ENCODE data around the gene TUSC2.

TUSC2 gene

DNA sequence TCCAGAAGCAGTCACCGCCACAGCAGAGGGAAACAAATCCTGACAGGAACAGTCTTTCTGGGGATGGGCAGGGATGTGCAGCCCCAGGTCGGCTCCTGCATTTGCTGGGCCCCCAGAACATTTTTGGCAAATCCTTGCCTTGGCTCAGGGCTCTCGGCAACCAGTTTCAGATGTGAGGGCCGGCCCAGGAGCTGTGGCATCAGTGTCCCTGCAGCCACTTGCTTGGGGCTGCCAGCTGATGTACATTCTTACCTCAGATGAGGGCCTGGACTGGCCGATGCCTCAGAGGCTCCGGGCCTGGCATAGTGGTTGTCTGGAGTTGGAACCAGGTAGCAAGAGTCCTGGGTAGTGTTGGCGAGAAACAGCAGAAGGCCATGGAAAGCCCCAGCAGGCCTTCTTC lies 26.8 kb upstream of the TUSC2 start:
- in situ Hi-C loops (cut with MboI; ENCODE audit: low sequenced_read_pairs), result no loop called here

DNA sequence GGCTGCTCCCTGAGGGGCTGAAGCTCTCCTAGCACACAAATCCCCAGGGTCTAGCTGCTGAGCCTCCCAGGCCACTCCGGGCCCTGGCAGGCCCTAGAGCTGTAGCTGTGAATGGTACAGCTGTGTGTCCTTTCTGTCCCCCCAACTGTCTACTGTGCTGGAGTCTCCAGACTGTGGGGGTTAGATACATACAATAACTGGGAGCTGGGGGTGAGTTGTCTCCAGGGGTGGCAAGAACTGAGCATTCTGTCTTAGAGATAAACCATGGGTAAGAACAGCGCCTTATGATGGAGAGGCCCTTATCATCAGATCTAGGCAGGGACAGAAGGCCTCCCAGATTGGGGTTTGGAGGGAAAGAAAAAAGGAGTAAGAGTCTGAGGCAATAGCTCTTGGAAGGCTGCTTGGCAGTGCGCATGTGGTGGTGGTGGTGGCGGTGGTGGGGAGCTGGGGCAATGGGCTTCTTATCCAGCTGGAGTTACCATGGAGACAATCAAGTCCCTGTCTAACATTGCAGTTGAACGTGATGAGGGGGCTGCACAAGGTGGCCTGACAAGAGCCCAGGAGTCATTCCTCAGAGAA lies 26.3 kb upstream of the TUSC2 start:
- in situ Hi-C loops (cut with MboI; ENCODE audit: low sequenced_read_pairs), result no loop called here

DNA sequence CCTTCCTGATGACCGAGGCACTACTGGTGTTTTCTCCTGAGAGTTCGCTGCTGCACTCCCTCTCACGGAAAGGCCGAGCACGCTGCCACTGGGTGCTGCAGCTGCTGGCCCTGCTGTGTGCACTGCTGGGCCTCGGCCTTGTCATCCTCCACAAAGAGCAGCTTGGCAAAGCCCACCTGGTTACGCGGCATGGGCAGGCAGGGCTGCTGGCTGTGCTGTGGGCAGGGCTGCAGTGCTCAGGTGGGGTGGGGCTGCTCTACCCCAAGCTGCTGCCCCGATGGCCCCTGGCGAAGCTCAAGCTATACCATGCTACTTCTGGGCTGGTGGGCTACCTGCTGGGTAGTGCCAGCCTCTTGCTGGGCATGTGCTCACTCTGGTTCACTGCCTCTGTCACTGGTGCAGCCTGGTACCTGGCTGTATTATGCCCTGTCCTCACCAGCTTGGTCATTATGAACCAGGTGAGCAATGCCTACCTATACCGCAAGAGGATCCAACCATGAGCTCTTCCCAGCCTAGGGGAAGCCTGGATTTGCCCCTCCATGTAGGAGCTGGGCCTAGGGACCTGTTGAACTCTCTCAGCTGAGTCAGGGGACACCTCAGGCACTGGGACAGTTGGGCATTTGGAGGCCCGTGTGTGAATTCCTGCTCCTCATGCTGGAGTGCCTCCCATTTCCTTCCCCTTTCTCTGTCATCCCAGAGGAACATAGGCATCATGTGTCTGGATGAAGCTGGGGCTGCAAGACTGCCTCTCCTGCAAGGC lies 25.4 kb upstream of the TUSC2 start:
- in situ Hi-C loops (cut with MboI; ENCODE audit: low sequenced_read_pairs), result no loop called here

DNA sequence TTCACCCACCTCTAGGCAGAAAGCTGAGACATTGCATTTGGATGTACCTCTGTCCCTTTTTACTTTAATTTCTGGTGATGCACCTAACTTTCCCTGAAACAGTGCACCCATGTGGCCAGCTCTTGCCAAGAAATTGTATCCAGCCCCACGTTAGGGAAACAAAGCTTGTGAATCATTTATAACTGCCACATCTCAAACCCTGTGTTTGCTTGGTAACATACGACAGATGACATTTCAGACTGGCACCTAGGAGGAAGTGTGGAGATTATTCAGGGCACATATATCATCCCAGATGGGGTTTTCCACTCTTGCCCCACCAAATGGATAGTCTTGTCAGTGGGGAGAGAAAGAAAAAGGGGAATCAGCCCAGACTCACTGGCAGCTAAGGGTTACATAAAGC lies 24.8 kb upstream of the TUSC2 start:
- in situ Hi-C loops (cut with MboI; ENCODE audit: low sequenced_read_pairs), result no loop called here

DNA sequence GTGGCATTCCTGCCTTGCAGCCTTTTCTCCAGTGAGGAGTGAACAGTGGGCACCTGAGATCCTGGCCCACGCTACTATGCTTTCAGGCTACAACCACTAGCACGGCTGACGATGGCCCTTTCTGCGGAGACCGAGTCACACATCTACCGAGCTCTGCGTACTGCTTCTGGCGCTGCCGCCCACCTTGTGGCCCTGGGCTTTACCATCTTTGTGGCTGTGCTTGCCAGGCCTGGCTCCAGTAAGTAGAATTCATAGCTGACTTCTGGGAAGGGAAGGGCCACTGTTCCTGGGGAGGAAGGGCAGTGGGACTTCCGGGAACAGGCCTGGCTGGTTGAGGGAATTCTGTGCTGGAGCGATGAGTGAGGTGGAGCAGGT lies 23.3 kb upstream of the TUSC2 start:
- in situ Hi-C loops (cut with MboI; ENCODE audit: low sequenced_read_pairs), result no loop called here

DNA sequence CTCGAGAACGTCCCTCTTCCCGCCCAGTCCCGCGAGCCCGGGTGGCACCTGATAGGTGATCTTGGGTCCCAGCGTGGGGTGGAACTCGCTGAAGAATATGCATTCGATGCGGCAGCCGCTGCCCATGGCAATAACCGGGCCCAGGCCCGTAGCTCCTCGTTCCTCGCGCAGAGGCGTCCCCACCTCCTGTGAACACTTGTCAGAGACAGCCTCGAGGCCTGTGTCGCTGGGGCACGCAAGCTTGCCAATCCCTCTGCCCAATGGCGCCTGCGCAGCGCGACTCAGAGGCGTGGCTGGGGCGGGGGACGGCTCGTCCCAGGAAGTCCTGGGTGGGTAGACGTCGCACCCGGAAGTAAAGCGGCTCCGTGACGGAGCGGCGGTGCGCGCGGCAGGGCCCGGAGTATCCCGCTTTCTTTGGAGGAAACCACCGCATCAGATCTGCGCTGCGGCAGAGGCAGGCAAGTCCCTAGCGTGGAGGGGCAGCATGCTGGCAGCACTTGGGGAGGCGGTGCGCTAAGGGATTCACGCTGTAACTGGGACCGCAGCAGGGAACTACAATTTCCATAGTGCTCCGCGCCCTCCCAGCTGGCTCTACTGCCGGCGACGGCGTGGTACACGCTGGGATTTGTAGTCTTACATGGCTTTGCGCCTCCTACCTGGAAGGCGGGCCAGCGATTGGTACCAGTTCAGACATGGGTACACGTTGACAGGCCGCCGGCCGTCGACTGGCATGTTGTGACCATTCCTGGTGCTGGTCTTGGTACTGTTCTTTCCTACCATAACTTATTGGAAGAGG lies 22.7 kb upstream of the TUSC2 start, which contains the start of the genes CYB561D2 and NPRL2:
CYB561D2 (plus strand) TSS at position 336 of the 796 bp plus-strand sequence. CDS start 572 bp downstream, outside the sequence.
NPRL2 (minus strand) TSS at position 249 of the 796 bp plus-strand sequence; CDS start at position 126, 123 bp downstream.
- in situ Hi-C loops (cut with MboI; ENCODE audit: low sequenced_read_pairs), result no loop called here

DNA sequence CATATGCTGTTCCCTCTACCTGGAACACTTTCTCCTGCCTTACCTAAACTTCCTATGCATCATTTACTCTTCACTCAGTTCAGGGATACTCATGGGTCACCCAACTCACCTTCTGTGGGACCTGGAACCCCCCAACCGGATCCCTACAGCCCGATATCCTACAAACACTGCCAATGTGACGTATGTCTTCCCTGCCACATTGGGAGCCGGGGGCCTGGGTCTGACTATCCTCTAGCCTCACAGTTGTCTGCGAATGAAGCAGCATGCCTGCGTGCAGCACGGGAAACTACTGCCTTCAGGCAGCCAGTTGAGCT lies 22.1 kb upstream of the TUSC2 start:
- in situ Hi-C loops (cut with MboI; ENCODE audit: low sequenced_read_pairs), result no loop called here

DNA sequence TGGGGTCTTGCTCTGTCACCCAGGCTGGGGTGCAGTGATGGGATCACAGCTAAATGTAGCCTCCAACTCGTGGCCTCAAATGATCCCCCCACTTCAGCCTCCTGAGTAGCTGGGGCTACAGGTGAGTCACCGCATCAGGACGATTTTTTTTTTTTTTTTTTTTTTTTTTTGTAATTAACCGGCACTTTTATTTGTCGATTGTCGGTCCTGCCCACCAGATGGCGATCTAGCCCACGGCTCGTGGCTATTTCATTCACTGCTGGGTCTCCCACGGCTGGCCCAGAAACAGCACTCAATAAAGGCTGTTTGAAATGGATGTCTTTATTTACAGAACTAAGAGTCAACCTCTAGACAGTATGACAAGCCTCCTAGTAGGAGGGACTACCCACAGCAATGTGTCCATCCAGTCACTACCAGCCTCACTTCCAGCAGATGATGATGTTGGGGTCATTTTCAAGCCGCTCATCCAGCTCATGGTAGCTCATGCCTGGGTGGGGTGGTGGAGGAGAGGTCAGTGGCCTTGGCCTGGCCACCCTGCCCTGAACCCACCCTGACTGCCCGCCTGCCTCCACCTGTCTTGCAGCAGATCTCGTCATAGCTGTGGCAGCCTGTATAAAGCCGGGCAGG lies 19.3 kb upstream of the TUSC2 start:
- in situ Hi-C loops (cut with MboI; ENCODE audit: low sequenced_read_pairs), result no loop called here

DNA sequence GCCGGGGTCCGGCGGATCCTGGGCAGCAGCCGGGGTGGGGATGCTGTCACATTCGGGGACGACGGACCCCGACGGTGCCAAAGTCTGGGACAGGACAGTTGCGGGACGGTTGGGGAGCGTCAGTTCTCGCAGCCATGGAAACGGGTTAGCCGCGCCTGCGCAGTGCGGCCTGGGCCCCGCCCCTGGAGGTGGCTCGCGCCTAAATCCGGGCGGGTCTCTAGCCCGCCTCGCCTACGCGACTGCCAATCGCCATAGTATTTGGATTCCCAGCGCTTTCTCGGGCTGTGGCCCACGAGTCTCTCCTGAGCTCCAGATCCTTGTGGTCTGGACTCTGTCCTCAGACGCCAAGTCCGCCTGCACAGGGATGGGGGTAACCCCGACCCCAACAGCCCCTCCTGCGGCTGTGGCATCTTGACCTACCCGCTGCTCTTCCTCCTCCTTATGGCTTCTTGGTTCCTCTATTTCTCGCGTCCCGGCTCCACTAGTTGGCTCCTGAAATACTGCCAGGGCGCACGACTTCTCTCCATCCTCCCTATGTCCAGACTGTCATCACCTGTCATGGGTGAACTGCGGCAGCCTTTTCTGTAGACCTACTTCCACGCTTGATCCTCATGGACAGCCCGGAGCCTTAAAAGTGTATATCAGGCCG lies 17.7 kb upstream of the TUSC2 start, which contains the start of gene ZMYND10:
ZMYND10 (minus strand) TSS at position 147 of the 649 bp plus-strand sequence. CDS start 153 bp downstream, outside the sequence.
- in situ Hi-C loops (cut with MboI; ENCODE audit: low sequenced_read_pairs), result no loop called here

DNA sequence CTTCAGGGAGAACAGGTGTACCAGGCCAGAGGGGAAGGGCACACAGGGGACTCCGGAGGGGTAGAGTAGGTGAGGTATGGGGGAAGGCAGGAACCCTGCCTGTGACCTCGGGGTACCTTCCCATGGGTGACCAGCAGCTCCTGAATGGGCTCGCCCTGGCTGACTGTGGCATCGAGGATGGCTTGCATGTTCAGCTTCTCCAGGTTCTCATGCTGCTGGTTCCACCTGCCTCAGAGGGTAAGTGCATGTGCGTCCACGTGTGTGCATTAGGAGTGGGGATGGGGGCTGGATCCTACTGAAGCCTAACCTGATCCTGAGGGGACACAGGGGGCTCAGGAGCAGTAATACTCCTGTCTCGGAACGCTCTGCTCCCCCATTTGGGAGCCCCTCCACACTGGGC lies 17.0 kb upstream of the TUSC2 start:
- in situ Hi-C loops (cut with MboI; ENCODE audit: low sequenced_read_pairs), result no loop called here

DNA sequence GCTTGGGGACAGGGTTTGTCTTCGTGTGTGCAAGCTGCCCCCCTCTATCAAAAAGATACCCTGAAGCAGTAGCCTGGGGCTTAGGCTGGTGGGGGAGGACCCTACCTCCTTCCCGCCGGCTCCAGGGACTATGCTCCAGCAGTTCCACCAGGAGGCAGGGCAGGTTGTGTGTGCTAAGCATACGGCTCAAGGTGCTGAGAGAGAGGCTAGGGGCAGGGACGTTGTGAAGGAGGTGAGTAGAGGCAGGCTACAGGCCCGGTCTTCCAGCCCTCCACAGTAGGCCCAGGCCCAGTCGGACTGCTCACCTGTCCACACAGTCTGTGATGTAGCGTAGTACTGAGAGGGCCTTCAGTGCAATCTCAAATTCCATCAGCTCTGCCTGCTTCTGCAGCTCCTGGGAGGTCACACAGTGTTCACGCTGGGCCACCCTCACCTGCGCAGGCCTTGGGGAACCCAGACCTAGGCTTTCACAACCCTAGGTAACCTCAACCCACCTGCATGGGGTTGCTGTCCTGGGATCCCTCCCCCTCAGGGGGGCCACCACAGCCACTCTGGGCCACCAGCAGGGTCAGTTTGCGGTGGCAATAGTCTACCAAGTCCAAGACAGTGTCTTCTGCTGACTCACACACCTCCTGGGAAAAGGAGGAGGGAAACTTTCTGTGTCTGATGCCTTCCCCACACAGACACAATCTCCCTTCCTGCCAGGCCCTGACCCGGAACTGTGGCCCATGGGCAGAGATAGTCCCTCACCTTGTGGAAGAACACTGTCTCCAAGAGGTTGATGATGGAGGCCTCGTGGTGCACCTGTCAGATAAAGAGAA lies 15.0 kb upstream of the TUSC2 start:
- in situ Hi-C loops (cut with MboI; ENCODE audit: low sequenced_read_pairs), result no loop called here

DNA sequence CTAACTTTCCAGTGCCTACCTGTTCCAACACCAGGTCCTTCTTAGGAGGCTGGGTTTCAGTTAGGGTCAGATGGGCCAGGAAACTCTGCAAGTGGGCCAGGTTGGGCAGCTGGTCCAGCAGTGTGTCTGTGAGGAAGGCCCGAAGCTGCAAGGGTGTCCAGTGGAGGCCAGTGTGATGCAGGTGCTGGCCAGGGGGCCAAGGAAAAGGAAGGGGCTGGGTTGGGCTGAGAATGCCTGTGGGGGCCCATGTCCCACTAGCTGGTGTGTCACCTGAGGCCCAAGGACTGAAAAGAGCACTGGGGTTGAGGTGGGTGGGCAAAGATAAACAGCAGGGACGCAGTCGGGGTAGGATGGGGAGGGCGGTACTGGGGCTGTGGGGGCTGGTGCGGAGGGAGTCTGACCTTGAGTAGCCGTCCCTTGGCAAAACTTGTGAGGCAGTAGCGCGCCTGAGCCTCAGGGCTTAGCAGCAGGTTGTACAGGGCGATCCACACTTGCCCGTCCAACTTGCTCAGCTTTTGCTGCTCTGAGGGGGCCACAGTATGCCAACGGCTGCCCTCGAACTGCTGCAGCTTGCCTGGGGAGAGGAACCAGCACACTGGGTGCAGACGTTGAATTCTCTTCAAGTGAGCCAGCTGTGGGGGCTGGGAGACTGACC lies 14.1 kb upstream of the TUSC2 start:
- in situ Hi-C loops (cut with MboI; ENCODE audit: low sequenced_read_pairs), result no loop called here

DNA sequence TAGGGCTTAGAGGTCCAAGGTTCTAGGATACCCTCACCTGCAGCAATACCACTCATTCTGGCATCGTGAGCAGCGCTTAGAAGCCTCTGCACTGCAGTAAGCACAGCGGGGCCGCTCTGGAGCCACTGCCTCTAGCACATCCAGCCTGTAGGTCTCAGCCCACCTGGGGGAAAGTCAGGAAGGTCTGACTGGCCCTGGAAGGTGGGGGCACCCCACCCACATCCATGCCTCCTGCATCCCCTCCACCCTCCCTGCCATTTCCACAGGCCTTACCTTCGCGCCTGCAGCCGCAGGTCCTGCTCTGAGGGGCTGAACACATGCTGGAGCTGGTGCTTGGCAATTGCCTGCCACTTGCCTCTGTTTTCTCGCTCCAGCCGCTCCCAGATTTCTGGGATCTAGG lies 13.5 kb upstream of the TUSC2 start:
- in situ Hi-C loops (cut with MboI; ENCODE audit: low sequenced_read_pairs), result no loop called here

DNA sequence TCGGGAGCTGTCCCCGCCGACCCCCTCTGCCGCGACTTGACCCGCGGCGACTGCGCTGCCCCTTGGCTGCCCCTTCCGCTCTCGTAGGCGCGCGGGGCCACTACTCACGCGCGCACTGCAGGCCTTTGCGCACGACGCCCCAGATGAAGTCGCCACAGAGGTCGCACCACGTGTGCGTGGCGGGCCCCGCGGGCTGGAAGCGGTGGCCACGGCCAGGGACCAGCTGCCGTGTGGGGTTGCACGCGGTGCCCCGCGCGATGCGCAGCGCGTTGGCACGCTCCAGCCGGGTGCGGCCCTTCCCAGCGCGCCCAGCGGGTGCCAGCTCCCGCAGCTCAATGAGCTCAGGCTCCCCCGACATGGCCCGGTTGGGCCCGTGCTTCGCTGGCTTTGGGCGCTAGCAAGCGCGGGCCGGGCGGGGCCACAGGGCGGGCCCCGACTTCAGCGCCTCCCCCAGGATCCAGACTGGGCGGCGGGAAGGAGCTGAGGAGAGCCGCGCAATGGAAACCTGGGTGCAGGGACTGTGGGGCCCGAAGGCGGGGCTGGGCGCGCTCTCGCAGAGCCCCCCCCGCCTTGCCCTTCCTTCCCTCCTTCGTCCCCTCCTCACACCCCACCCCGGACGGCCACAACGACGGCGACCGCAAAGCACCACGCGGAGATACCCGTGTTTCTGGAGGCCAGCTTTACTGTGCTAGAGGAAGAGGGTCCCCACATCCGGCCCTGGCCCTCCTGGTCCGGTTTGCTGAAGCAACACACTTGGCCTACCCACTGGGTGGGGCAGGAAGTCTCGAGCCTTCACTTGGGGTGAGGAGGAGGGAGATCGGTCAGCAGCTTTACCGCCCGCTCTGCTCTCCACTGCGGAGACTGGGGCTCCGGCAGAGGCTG lies 12.7 kb upstream of the TUSC2 start, which contains the start of gene RASSF1:
RASSF1 (minus strand) TSS at position 389 of the 882 bp plus-strand sequence; CDS start at position 358, 31 bp downstream.
- in situ Hi-C loops (cut with MboI; ENCODE audit: low sequenced_read_pairs), result no loop called here

DNA sequence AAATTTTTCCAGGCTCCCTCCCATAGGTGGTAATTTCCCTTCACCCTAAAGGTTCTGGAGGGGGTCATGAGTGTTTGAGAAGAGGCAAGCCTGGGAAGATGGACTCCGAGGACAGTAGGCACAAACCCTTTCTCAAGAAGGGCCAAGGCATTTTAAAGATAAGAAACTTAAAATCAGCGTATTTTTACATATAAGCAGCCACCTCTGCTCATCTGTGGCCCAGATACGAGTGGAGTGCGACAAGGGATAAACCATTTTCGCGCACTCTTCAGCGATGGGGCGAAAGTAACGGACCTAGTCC lies 12.1 kb upstream of the TUSC2 start:
- in situ Hi-C loops (cut with MboI; ENCODE audit: low sequenced_read_pairs), result no loop called here

DNA sequence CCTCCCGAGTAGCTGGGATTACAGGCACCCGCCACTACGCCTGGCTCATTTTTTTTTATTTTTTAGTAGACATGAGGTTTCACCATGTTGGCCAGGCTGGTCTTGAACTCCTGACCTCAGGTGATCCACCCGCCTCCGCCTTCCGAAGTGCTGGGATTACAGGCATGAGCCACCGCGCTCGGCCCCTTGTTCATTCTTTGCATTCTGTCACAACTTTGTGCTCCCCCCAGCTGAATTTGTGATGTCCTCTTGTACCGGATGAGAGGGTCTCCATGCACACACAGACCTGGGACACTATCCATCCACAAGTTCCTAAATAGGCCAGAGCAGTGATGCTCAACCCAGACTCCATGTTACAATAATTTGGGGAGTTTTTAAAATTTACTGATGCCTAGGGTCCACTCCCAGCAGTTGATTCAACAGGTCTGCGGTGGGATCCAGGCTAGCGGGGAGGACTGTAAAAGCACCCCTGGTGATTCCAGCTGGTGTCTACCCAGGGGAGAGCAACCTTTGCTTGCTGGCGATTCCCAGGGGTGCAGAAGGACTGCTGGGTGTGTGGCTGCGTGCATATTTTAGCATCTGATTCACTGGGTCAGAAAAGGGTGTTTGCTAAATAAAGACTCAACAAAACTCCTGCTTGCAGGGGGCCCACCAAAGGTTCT lies 11.6 kb upstream of the TUSC2 start:
- in situ Hi-C loops (cut with MboI; ENCODE audit: low sequenced_read_pairs), result no loop called here

DNA sequence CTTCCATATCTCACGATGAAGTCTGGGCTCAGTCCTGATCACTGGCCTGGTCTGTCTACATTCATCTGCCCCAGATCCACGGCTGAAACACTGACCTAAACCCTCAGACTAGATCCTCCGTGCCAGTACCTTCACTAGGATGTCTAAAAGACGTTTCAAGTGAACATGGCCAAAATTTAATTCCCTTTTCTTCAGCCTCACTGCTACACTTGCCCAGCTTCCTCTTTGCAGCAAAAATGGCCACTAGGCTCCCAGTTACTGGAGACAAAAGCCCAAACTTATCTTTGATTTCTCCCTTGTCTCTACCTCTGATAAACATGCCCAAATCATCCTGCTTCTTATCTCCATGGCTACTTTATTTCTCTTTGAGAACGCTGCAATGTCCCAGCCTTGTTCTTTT lies 10.9 kb upstream of the TUSC2 start:
- in situ Hi-C loops (cut with MboI; ENCODE audit: low sequenced_read_pairs), result no loop called here
